WTC11 (cell line): ENCODE data around the gene PITPNC1.

Experiments used
- CREM ChIP-seq: sonication (generic); formaldehyde crosslinking; IDR thresholded peaks from 2 replicates; pipeline ENCODE4 v1.8.1; 2022; ENCODE audit warnings: mild to moderate bottlenecking, missing genetic modification reagents, moderate library complexity
- GTF2I ChIP-seq: fragments of 250-450 bp; sonication (Bioruptor Pico); conservative IDR thresholded peaks from 2 replicates; pipeline ENCODE4 v1.4.0; 2021; ENCODE audit warnings: mild to moderate bottlenecking
- TEAD4 ChIP-seq: sonication (generic); formaldehyde crosslinking; IDR thresholded peaks from 2 replicates; pipeline ENCODE4 v1.8.0; 2022; ENCODE audit warnings: mild to moderate bottlenecking, missing genetic modification reagents
- TF ChIP-seq, protein P1 (sequence below): fragments of 200-600 bp; IDR thresholded peaks from 2 replicates; pipeline ENCODE4 v1.8.0; 2022; ENCODE audit warnings: antibody characterized with exemption

DNA sequence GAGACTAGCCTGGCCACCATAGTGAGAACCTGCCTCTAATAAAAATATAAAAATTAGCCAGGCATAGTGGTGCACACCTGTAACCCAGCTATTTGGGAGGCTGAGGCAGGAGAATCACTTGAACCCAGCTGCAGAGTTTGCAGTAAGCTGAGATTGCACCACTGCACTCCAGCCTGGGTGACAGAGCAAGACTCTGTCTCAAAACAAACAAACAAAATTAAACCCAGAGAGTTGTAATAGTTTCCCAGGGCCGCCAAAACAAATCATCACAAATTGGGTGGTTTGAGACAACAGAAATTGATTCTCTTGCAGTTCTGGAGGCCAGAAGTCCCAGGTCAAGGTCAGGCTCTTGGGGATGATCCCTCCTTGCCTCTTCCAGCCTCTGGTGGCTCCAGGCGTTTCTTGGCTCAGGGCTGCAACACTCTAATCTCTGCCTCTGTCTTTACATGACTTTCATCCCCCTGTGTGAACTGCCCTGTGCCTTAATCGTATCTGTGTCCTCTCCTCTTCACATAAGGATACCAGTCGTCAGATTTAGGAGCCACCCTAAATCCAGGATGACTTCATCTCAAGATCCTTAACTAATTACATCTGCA is 240.3 kb downstream of the PITPNC1 start:
- TF ChIP-seq TEAD4 (CRISPR knock-in tag) (no peak), GTF2I (CRISPR knock-in tag) (no peak), CREM (CRISPR knock-in tag) (no peak)
- TF ChIP-seq, protein P1, sequence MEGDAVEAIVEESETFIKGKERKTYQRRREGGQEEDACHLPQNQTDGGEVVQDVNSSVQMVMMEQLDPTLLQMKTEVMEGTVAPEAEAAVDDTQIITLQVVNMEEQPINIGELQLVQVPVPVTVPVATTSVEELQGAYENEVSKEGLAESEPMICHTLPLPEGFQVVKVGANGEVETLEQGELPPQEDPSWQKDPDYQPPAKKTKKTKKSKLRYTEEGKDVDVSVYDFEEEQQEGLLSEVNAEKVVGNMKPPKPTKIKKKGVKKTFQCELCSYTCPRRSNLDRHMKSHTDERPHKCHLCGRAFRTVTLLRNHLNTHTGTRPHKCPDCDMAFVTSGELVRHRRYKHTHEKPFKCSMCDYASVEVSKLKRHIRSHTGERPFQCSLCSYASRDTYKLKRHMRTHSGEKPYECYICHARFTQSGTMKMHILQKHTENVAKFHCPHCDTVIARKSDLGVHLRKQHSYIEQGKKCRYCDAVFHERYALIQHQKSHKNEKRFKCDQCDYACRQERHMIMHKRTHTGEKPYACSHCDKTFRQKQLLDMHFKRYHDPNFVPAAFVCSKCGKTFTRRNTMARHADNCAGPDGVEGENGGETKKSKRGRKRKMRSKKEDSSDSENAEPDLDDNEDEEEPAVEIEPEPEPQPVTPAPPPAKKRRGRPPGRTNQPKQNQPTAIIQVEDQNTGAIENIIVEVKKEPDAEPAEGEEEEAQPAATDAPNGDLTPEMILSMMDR: no peak
